Neural cell (in vitro differentiated cells): ENCODE data around the gene ARPC5L.
"Not testable (repeated sequence)": the region's sequence is repeated elsewhere in the genome, so short reads cannot be mapped to it uniquely, and the experiment has no call there.

Experiments used
- EP300 ChIP-seq: fragments of 450-650 bp; conservative IDR thresholded peaks from 2 replicates; pipeline ENCODE4 v1.6.1; 2014; ENCODE audit warnings: antibody characterized with exemption, mild to moderate bottlenecking, moderate library complexity; ENCODE audit not compliant: poor library complexity, severe bottlenecking
- EZH2 ChIP-seq: fragments of 200-600, 300-800 bp; shearing (Covaris generic), sonication (generic); IDR thresholded peaks from 2 replicates; pipeline ENCODE4 v1.6.1; 2014; ENCODE audit warnings: antibody characterized with exemption, low read length, borderline replicate concordance, mild to moderate bottlenecking; ENCODE audit not compliant: insufficient read depth, poor library complexity, severe bottlenecking
- MXI1 ChIP-seq: fragments of 450-650 bp; conservative IDR thresholded peaks from 2 replicates; pipeline ENCODE4 v1.6.1; 2014; ENCODE audit warnings: antibody characterized with exemption, mild to moderate bottlenecking; ENCODE audit not compliant: poor library complexity, severe bottlenecking
- POLR2AphosphoS5 ChIP-seq: IDR thresholded peaks from 2 replicates; pipeline ENCODE4 v1.6.1; 2012
- RAD21 ChIP-seq: fragments of 450-650 bp; conservative IDR thresholded peaks from 2 replicates; pipeline ENCODE4 v1.6.1; 2014; ENCODE audit warnings: antibody characterized with exemption, mild to moderate bottlenecking, moderate library complexity
- REST ChIP-seq: IDR thresholded peaks from 2 replicates; pipeline ENCODE4 v1.6.1; 2012; ENCODE audit warnings: borderline replicate concordance
- TAF1 ChIP-seq: IDR thresholded peaks from 2 replicates; pipeline ENCODE4 v1.6.1; 2012; ENCODE audit warnings: low read depth
- TF ChIP-seq, protein P1 (sequence below): fragments of 450-650 bp; IDR thresholded peaks from 2 replicates; pipeline ENCODE4 v1.5.1; 2014; ENCODE audit warnings: antibody characterized with exemption, mild to moderate bottlenecking, moderate library complexity; ENCODE audit not compliant: poor library complexity, severe bottlenecking

DNA sequence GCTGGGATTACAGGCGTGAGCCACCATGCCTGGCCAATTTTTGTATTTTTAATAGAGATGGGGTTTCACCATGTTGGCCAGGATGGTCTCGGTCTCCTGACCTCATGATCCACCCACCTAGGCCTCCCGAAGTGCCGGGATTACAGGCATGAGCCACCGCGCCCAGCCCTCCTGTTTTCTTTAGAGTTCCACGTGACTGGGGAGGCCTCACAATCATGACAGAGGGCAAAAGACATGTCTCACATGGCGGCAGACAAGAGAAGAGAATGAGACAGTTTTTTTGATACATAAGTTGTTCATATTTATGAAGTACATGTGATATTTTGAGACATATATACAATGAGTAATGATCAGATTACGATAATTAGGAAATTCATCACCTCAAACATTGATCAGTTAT lies 15.5 kb upstream of the ARPC5L start:
- TF ChIP-seq, protein P1, sequence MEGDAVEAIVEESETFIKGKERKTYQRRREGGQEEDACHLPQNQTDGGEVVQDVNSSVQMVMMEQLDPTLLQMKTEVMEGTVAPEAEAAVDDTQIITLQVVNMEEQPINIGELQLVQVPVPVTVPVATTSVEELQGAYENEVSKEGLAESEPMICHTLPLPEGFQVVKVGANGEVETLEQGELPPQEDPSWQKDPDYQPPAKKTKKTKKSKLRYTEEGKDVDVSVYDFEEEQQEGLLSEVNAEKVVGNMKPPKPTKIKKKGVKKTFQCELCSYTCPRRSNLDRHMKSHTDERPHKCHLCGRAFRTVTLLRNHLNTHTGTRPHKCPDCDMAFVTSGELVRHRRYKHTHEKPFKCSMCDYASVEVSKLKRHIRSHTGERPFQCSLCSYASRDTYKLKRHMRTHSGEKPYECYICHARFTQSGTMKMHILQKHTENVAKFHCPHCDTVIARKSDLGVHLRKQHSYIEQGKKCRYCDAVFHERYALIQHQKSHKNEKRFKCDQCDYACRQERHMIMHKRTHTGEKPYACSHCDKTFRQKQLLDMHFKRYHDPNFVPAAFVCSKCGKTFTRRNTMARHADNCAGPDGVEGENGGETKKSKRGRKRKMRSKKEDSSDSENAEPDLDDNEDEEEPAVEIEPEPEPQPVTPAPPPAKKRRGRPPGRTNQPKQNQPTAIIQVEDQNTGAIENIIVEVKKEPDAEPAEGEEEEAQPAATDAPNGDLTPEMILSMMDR: not testable (repeated sequence)
- not testable (repeated sequence) for TF ChIP-seq EZH2, EP300, RAD21, POLR2AphosphoS5, TAF1, MXI1, REST
